ENCODE data around the gene MAP3K6. TPM values are rescaled to one million over a fixed set of nuclear protein-coding genes. Genes with fewer than 3 reads are reported as not detected.
"Not testable (repeated sequence)": the region's sequence is repeated elsewhere in the genome, so short reads cannot be mapped to it uniquely, and the experiment has no call there.

Gene MAP3K6
- total RNA-seq, 4 donors from 2014 or later = 85.0 to 140 (median 100) TPM

GRCh38 chr1:27409669-27410068, 42.9 kb upstream of the MAP3K6 start:
- DNase-seq (ENCODE audit: low spot score in 2 of 2) = no peak
- 91 to 94% methylated on average over 11 of the region's 11 CpGs for WGBS, 2 donors
- no peak for TF ChIP-seq CTCF (IDR thresholded peaks at IDR 0.05)
- no peak for TF ChIP-seq POLR2A (IDR thresholded peaks at IDR 0.05)
- intact Hi-C loops (cut with DNase I; ENCODE audit: low total_unique reads) = loop anchor here (10.0 kb wide), 1 partner anchor 255 kb away; no protein-coding TSS in a partner anchor
- no peak overlapping the region for H3K4me3 ChIP-seq (ENCODE audit: low read depth, poor library complexity, severe bottlenecking)

GRCh38 chr1:27408151-27408550, 41.4 kb upstream of the MAP3K6 start:
- intact Hi-C loops (cut with DNase I; ENCODE audit: low total_unique reads) = loop anchor here (10.0 kb wide), 1 partner anchor 257 kb away; no protein-coding TSS in a partner anchor
- TF ChIP-seq POLR2A (IDR thresholded peaks at IDR 0.05) (no peak), CTCF (IDR thresholded peaks at IDR 0.05) (no peak)
- WGBS, 2 donors = 82 to 85% methylated on average over 9 of the region's 9 CpGs
- DNase-seq (ENCODE audit: low spot score in 2 of 2) = no peak
- H3K4me3 ChIP-seq (ENCODE audit: low read depth, poor library complexity, severe bottlenecking) = no peak overlapping the region

GRCh38 chr1:27406791-27407190, 40.0 kb upstream of the MAP3K6 start:
- WGBS, 2 donors = 75 to 78% methylated on average over 2 of the region's 2 CpGs
- not testable (repeated sequence) for H3K4me3 ChIP-seq (ENCODE audit: low read depth, poor library complexity, severe bottlenecking); DNase-seq (ENCODE audit: low spot score in 2 of 2)
- intact Hi-C loops (cut with DNase I; ENCODE audit: low total_unique reads) = loop anchor here (10.0 kb wide), 1 partner anchor 258 kb away; no protein-coding TSS in a partner anchor

- H3K4me3 ChIP-seq (ENCODE audit: low read depth, poor library complexity, severe bottlenecking) = no peak overlapping the region
- DNase-seq (ENCODE audit: low spot score in 2 of 2) = no peak
- WGBS, 2 donors = 36 to 50% methylated on average over 4 of the region's 4 CpGs
- intact Hi-C loops (cut with DNase I; ENCODE audit: low total_unique reads) = loop anchor here (10.0 kb wide), 1 partner anchor 258 kb away; no protein-coding TSS in a partner anchor
- no peak for TF ChIP-seq POLR2A (IDR thresholded peaks at IDR 0.05)
- TF ChIP-seq CTCF (IDR thresholded peaks at IDR 0.05) = no peak
Observed at GRCh38 chr1:27406362-27406680, 39.6 kb upstream of the MAP3K6 start.

GRCh38 chr1:27405598-27406361, 39.0 kb upstream of the MAP3K6 start:
- WGBS, 2 donors = 51 to 54% methylated on average over 15 to 16 of the region's 18 CpGs
- intact Hi-C loops (cut with DNase I; ENCODE audit: low total_unique reads) = loop anchor here (10.0 kb wide), 1 partner anchor 259 kb away; no protein-coding TSS in a partner anchor
- H3K4me3 ChIP-seq (ENCODE audit: low read depth, poor library complexity, severe bottlenecking); DNase-seq (ENCODE audit: low spot score in 2 of 2): not testable (repeated sequence)

- intact Hi-C loops (cut with DNase I; ENCODE audit: low total_unique reads) = loop anchor here (10.0 kb wide), 1 partner anchor 260 kb away; no protein-coding TSS in a partner anchor
- DNase-seq (ENCODE audit: low spot score in 2 of 2) = no peak
- no peak overlapping the region for H3K4me3 ChIP-seq (ENCODE audit: low read depth, poor library complexity, severe bottlenecking)
- 22 to 44% methylated on average over 7 to 12 of the region's 13 CpGs for WGBS, 2 donors
- TF ChIP-seq POLR2A (IDR thresholded peaks at IDR 0.05) = no peak
- no peak for TF ChIP-seq CTCF (IDR thresholded peaks at IDR 0.05)
Observed at GRCh38 chr1:27405074-27405473, 38.3 kb upstream of the MAP3K6 start.

- no peak overlapping the region for H3K4me3 ChIP-seq (ENCODE audit: low read depth, poor library complexity, severe bottlenecking)
- DNase-seq (ENCODE audit: low spot score in 2 of 2) = no peak
- no peak for TF ChIP-seq POLR2A (IDR thresholded peaks at IDR 0.05)
- TF ChIP-seq CTCF (IDR thresholded peaks at IDR 0.05) = no peak
- intact Hi-C loops (cut with DNase I; ENCODE audit: low total_unique reads) = loop anchor here (10.0 kb wide), 1 partner anchor 261 kb away; no protein-coding TSS in a partner anchor
Observed at GRCh38 chr1:27403931-27404330, 37.2 kb upstream of the MAP3K6 start.

All from lower leg skin (tissue), 4 donors.